K562 (cell line): Measurements from ENCODE around the gene COX14. TPM values are rescaled to one million over a fixed set of nuclear protein-coding genes. Genes with fewer than 3 reads are reported as not detected.

Source experiments
- ADNP ChIP-seq: fragments of 200-800 bp; sonication (Bioruptor generic); IDR thresholded peaks from 2 replicates; pipeline ENCODE4 v1.6.1; 2016; ENCODE audit warnings: missing genetic modification characterization, missing compliant biosample characterization
- CHCHD3 ChIP-seq: fragments of 250-450 bp; sonication (Bioruptor Pico); IDR thresholded peaks from 2 replicates; pipeline ENCODE4 v2.1.2; 2022; ENCODE audit warnings: mild to moderate bottlenecking
- IRF2 ChIP-seq: sonication (generic); formaldehyde crosslinking; IDR thresholded peaks from 2 replicates; pipeline ENCODE4 v1.8.1; 2022; ENCODE audit warnings: mild to moderate bottlenecking, missing genetic modification reagents
- JUN ChIP-seq, 2 experiments: sonication (generic) in 1 of 2; formaldehyde crosslinking in 1 of 2; IDR thresholded peaks; 2 replicates each; pipeline versions ENCODE4 v1.6.1 to v1.8.0; 2012 to 2022; ENCODE audit warnings: borderline replicate concordance in 2 of 2, mild to moderate bottlenecking in 2 of 2, improper control_type of control experiment in 1 of 2, low read depth in 1 of 2, low read length in 1 of 2, missing genetic modification reagents in 1 of 2
- NCOA2 ChIP-seq, 2 experiments: fragments of 450-650 bp; IDR thresholded peaks; 2 replicates each; pipeline ENCODE4 v1.6.1; 2018; ENCODE audit warnings: mild to moderate bottlenecking in 2 of 2, moderate library complexity in 1 of 2; ENCODE audit not compliant: partially characterized antibody in 2 of 2
- NR1H2 ChIP-seq: sonication (generic); formaldehyde crosslinking; IDR thresholded peaks from 2 replicates; pipeline ENCODE4 v1.4.0; 2020; ENCODE audit warnings: mild to moderate bottlenecking, missing genetic modification reagents
- RCOR1 ChIP-seq, 2 experiments: IDR thresholded peaks; 2 replicates each; pipeline ENCODE4 v1.6.1; 2012; ENCODE audit warnings: low read depth in 2 of 2, low read length in 2 of 2, borderline replicate concordance in 1 of 2, improper control_type of control experiment in 1 of 2
- ZNF785 ChIP-seq: fragments of 250-450 bp; sonication (Bioruptor Pico); IDR thresholded peaks from 2 replicates; pipeline ENCODE4 v1.4.0; 2020; ENCODE audit warnings: mild to moderate bottlenecking
- polyA plus RNA-seq, 8 experiments: library from polyadenylated mRNA; depleted of rRNA in 4 of 8; stranded (reverse) in 5 of 8; unstranded in 3 of 8; fragments of >200 nt; fragmentation: Nextera tagmentation in 2 of 8; fragmentation: Illumina TruSeq in 1 of 8; extraction: Ambion mirVana in 2 of 8; extraction: Trizol in 1 of 8; gene quantifications; 2 replicates each; pipeline versions ENCODE4 v1.2.1 to v1.2.3, GENCODE V29; 2011 to 2014; ENCODE audit warnings: inconsistent platforms in 1 of 8, missing spikeins in 1 of 8
- total RNA-seq, 7 experiments: library from RNA; depleted of rRNA in 6 of 7; stranded (reverse); fragments of >200 nt in 6 of 7; fragmentation: Illumina TruSeq in 2 of 7; extraction: Trizol in 2 of 7; gene quantifications; 2 replicates each; pipeline versions ENCODE4 v1.2.1 to v1.2.3, GENCODE V29; 2011 to 2021; ENCODE audit warnings: low replicate concordance in 1 of 7
- TF ChIP-seq, protein P1 (sequence below): fragments of 200-600 bp; sonication (generic); IDR thresholded peaks from one replicate; pipeline ENCODE4 v1.6.1; 2012; ENCODE audit warnings: mild to moderate bottlenecking, low read depth, low read length, inconsistent platforms
- TF ChIP-seq, protein P2 (sequence below): fragments of 450-650 bp; IDR thresholded peaks from 2 replicates; pipeline ENCODE4 v1.6.1; 2017; ENCODE audit warnings: antibody characterized with exemption, mild to moderate bottlenecking

The COX14 gene
- total and polyA plus RNA-seq, 9 of the 15 experiments (the other 6 are each of a cell fraction or from before 2014, with no cell fraction given): 44.4 to 269 (median 53.4) TPM

DNA sequence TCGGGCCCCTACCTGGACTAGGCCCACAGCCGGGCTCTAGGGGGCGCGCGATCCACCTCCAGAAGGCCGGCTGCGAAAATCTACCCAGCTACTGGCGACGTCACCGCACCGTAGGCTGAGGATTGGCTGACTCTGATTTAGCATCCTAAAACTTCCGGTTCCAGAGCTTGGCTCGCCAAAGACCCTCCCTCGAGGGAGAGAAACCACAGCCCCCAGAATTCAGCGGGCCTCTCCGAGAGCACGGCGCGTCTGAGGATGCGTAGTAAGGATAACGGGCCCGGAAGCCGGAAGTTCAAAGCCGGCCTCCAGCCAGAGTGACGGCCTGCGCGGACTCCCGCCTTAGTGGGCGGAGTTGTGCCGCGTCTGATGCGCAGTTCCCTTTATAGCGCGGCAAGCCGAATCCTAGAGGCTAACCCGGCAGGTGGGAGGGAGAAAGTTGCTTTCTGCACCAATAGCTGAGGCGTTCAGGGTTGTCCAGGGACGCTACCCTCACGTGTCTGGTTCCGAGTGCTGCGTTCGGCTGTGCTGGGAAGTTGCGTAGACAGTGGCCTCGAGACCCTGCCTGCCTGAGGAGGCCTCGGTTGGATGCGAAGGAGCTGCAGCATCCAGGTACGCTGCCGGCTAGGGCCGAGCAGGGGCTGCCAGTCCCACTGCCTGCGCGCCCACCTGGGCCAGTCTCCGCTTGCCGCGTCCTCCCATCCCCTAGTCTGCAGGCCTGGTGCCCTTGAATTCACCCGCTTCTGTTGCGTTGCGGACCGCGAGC is at the start of gene COX14 (continued):
- TF ChIP-seq, protein P1, sequence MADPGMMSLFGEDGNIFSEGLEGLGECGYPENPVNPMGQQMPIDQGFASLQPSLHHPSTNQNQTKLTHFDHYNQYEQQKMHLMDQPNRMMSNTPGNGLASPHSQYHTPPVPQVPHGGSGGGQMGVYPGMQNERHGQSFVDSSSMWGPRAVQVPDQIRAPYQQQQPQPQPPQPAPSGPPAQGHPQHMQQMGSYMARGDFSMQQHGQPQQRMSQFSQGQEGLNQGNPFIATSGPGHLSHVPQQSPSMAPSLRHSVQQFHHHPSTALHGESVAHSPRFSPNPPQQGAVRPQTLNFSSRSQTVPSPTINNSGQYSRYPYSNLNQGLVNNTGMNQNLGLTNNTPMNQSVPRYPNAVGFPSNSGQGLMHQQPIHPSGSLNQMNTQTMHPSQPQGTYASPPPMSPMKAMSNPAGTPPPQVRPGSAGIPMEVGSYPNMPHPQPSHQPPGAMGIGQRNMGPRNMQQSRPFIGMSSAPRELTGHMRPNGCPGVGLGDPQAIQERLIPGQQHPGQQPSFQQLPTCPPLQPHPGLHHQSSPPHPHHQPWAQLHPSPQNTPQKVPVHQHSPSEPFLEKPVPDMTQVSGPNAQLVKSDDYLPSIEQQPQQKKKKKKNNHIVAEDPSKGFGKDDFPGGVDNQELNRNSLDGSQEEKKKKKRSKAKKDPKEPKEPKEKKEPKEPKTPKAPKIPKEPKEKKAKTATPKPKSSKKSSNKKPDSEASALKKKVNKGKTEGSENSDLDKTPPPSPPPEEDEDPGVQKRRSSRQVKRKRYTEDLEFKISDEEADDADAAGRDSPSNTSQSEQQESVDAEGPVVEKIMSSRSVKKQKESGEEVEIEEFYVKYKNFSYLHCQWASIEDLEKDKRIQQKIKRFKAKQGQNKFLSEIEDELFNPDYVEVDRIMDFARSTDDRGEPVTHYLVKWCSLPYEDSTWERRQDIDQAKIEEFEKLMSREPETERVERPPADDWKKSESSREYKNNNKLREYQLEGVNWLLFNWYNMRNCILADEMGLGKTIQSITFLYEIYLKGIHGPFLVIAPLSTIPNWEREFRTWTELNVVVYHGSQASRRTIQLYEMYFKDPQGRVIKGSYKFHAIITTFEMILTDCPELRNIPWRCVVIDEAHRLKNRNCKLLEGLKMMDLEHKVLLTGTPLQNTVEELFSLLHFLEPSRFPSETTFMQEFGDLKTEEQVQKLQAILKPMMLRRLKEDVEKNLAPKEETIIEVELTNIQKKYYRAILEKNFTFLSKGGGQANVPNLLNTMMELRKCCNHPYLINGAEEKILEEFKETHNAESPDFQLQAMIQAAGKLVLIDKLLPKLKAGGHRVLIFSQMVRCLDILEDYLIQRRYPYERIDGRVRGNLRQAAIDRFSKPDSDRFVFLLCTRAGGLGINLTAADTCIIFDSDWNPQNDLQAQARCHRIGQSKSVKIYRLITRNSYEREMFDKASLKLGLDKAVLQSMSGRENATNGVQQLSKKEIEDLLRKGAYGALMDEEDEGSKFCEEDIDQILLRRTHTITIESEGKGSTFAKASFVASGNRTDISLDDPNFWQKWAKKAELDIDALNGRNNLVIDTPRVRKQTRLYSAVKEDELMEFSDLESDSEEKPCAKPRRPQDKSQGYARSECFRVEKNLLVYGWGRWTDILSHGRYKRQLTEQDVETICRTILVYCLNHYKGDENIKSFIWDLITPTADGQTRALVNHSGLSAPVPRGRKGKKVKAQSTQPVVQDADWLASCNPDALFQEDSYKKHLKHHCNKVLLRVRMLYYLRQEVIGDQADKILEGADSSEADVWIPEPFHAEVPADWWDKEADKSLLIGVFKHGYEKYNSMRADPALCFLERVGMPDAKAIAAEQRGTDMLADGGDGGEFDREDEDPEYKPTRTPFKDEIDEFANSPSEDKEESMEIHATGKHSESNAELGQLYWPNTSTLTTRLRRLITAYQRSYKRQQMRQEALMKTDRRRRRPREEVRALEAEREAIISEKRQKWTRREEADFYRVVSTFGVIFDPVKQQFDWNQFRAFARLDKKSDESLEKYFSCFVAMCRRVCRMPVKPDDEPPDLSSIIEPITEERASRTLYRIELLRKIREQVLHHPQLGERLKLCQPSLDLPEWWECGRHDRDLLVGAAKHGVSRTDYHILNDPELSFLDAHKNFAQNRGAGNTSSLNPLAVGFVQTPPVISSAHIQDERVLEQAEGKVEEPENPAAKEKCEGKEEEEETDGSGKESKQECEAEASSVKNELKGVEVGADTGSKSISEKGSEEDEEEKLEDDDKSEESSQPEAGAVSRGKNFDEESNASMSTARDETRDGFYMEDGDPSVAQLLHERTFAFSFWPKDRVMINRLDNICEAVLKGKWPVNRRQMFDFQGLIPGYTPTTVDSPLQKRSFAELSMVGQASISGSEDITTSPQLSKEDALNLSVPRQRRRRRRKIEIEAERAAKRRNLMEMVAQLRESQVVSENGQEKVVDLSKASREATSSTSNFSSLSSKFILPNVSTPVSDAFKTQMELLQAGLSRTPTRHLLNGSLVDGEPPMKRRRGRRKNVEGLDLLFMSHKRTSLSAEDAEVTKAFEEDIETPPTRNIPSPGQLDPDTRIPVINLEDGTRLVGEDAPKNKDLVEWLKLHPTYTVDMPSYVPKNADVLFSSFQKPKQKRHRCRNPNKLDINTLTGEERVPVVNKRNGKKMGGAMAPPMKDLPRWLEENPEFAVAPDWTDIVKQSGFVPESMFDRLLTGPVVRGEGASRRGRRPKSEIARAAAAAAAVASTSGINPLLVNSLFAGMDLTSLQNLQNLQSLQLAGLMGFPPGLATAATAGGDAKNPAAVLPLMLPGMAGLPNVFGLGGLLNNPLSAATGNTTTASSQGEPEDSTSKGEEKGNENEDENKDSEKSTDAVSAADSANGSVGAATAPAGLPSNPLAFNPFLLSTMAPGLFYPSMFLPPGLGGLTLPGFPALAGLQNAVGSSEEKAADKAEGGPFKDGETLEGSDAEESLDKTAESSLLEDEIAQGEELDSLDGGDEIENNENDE: no peak
- no peak for TF ChIP-seq NR1H2 (CRISPR knock-in tag)
- TF ChIP-seq ADNP (tag): no peak
- TF ChIP-seq, protein P2, sequence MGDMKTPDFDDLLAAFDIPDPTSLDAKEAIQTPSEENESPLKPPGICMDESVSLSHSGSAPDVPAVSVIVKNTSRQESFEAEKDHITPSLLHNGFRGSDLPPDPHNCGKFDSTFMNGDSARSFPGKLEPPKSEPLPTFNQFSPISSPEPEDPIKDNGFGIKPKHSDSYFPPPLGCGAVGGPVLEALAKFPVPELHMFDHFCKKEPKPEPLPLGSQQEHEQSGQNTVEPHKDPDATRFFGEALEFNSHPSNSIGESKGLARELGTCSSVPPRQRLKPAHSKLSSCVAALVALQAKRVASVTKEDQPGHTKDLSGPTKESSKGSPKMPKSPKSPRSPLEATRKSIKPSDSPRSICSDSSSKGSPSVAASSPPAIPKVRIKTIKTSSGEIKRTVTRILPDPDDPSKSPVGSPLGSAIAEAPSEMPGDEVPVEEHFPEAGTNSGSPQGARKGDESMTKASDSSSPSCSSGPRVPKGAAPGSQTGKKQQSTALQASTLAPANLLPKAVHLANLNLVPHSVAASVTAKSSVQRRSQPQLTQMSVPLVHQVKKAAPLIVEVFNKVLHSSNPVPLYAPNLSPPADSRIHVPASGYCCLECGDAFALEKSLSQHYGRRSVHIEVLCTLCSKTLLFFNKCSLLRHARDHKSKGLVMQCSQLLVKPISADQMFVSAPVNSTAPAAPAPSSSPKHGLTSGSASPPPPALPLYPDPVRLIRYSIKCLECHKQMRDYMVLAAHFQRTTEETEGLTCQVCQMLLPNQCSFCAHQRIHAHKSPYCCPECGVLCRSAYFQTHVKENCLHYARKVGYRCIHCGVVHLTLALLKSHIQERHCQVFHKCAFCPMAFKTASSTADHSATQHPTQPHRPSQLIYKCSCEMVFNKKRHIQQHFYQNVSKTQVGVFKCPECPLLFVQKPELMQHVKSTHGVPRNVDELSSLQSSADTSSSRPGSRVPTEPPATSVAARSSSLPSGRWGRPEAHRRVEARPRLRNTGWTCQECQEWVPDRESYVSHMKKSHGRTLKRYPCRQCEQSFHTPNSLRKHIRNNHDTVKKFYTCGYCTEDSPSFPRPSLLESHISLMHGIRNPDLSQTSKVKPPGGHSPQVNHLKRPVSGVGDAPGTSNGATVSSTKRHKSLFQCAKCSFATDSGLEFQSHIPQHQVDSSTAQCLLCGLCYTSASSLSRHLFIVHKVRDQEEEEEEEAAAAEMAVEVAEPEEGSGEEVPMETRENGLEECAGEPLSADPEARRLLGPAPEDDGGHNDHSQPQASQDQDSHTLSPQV: no peak
- no peak for TF ChIP-seq ZNF785 (CRISPR knock-in tag)
- no peak for TF ChIP-seq NCOA2 (IDR thresholded peaks at IDR 0.05; ENCODE audit: partially characterized antibody in 2 of 2)
- TF ChIP-seq JUN (IDR thresholded peaks at IDR 0.05; ENCODE audit: borderline replicate concordance, low read depth, low read length): peak; percentile 19; the same call in 1 of the 2 replicates
- 0 out of 2 replicates have a peak, but pooled peaks have one; percentile 60 for TF ChIP-seq JUN (CRISPR knock-in tag; IDR thresholded peaks at IDR 0.05; ENCODE audit: borderline replicate concordance)
- TF ChIP-seq RCOR1 (IDR thresholded peaks at IDR 0.05; ENCODE audit: borderline replicate concordance in 1 of 2, low read depth in 2 of 2, low read length in 2 of 2): no peak
- no peak for TF ChIP-seq IRF2
- no peak for TF ChIP-seq CHCHD3 (CRISPR knock-in tag)
